NB4 (cell line): ENCODE data around the gene TMEM61.
A peak's percentile ranks its signal among the peaks of the same experiment; 100 is the strongest.

ENCODE experiments used
- DNase-seq: peaks from one replicate; pipeline ENCODE4 v3.0.0; 2010; ENCODE audit warnings: low read depth
- H3K4me3 ChIP-seq: one replicate; pipeline ENCODE4 v1.5.1; 2011; ENCODE audit warnings: mild to moderate bottlenecking, low read depth, low read length, moderate library complexity
- MYC ChIP-seq: IDR thresholded peaks from 2 replicates; pipeline ENCODE4 v1.6.1; 2011; ENCODE audit warnings: low read depth, low read length
- POLR2A ChIP-seq: IDR thresholded peaks from 2 replicates; pipeline ENCODE4 v1.6.1; 2011; ENCODE audit warnings: mild to moderate bottlenecking; ENCODE audit not compliant: insufficient read length; ENCODE audit errors: extremely low read depth
- TF ChIP-seq, protein P1 (sequence below): IDR thresholded peaks from 2 replicates; pipeline ENCODE4 v1.6.1; 2011; ENCODE audit warnings: low read depth, low read length
- TF ChIP-seq, protein P2 (sequence below): IDR thresholded peaks from one replicate; pipeline ENCODE4 v1.5.1; 2012; ENCODE audit warnings: low read depth, low read length

The TMEM61 gene

DNA sequence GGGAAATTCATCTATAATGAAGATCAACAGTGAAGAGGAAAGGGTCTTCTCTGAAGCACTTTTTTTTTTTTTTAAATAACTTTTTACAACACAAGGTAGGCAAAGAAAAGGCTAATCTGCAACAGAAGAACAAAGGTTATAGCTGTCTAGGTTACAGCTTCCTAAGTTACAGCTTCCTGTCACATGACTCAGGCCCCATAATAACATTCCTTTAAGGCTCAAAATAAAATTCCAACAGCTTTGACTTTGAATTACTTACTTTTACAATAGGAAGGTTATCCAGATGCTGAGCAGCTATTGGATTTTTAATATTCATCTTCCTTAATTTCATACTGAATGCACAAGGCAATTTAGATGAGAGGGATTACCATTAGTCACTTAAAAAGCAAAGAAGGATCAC, 40.4 kb upstream of the TMEM61 start:
- TF ChIP-seq, protein P1, sequence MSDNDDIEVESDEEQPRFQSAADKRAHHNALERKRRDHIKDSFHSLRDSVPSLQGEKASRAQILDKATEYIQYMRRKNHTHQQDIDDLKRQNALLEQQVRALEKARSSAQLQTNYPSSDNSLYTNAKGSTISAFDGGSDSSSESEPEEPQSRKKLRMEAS: no peak
- TF ChIP-seq POLR2A: no peak
- TF ChIP-seq, protein P2, sequence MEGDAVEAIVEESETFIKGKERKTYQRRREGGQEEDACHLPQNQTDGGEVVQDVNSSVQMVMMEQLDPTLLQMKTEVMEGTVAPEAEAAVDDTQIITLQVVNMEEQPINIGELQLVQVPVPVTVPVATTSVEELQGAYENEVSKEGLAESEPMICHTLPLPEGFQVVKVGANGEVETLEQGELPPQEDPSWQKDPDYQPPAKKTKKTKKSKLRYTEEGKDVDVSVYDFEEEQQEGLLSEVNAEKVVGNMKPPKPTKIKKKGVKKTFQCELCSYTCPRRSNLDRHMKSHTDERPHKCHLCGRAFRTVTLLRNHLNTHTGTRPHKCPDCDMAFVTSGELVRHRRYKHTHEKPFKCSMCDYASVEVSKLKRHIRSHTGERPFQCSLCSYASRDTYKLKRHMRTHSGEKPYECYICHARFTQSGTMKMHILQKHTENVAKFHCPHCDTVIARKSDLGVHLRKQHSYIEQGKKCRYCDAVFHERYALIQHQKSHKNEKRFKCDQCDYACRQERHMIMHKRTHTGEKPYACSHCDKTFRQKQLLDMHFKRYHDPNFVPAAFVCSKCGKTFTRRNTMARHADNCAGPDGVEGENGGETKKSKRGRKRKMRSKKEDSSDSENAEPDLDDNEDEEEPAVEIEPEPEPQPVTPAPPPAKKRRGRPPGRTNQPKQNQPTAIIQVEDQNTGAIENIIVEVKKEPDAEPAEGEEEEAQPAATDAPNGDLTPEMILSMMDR: no peak
- TF ChIP-seq MYC: no peak

DNA sequence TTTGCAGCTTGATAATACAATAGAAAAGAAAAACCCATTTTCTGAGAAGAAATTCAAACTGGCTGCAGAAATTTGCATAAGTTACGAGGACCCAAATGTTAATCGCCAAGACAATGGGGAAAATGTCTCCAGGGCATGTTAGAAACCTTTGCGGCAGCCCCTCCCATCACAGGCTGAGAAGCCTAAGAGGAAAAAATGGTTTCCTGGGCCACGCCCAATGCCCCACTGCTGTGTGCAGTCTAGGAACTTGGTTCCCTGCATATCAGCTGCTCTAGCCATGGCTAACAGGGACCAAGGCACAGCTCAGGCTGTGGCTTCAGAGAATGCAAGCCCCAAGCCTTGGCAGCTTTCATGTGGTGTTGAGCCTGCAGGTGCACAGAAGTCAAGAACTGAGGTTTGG, 37.5 kb upstream of the TMEM61 start:
- TF ChIP-seq, protein P2: no peak
- H3K4me3 ChIP-seq: no peak overlapping the region
- DNase-seq: no peak

More for the DNA sequence above, 40.4 kb upstream of the TMEM61 start:
- no peak overlapping the region for H3K4me3 ChIP-seq
- DNase-seq: no peak

DNA sequence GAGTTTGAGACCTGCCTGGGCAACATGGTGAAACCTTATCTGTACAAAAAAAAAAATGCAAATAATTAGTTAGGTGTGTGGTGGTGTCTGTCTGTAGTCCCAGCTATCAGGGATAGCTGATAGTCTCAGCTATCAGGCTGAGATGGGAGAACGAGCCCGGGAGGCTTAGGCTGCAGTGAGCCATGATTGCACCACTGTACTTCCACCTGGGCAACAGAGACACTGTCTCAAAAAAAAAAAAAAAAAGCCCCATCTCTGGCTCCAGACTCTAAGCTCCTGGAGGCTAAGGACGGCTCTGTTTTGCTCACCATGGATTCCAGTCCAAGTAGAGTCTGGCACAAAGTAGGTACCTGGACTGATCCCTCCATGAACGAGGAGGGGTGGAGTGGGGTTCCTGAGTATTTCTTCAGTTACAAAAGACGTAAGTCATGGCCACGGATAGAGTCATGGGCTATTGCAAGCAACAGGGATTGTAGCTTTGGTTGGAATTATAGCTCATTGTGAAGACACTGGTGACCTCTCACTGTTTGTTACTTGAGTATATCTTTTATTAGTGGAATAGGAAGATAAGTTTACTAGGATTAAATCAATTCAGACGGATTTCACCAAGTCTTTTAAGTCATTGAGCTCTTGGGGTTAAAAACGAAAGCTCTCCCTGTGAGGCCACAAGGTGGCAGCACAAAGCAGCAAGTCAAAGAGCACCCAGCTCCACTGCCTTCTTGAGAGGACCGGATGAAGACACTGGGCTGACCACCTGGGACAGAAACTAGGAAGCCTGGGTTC, 35.6 kb upstream of the TMEM61 start:
- H3K4me3 ChIP-seq: no peak overlapping the region
- peak; percentile 79 for DNase-seq
- TF ChIP-seq POLR2A (no peak), MYC (no peak)
- TF ChIP-seq, protein P1: no peak
- TF ChIP-seq, protein P2: peak; percentile 83

DNA sequence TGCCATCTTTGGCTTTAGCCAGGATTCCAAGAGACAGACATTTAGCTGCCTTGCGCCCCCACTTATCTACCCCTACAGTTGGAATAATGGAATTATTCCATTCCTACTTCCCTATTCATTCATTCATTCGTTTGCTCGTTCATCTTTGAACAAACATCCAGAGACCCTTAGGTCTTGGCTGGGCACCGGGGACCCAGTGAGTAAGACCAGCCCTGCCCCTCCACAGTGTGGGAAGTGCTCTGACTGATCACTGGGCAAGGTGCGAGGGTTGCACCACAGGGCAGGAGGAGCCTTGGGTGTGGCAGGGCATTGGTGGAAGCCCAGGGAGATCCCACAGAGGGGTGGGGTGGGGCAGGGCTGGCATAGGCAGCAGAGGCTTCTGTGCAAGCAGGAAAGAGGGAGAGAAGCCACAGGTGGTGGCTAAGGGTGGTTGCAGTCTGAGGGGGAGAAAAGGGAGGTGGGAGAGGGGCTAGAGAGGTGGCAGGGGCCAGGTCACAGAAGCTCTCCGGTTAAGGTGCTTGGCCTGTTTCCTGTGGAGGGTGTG, 35.0 kb upstream of the TMEM61 start:
- no peak for DNase-seq
- TF ChIP-seq, protein P2: no peak
- TF ChIP-seq MYC (no peak), POLR2A (no peak)
- TF ChIP-seq, protein P1: no peak
- H3K4me3 ChIP-seq: no peak overlapping the region

DNA sequence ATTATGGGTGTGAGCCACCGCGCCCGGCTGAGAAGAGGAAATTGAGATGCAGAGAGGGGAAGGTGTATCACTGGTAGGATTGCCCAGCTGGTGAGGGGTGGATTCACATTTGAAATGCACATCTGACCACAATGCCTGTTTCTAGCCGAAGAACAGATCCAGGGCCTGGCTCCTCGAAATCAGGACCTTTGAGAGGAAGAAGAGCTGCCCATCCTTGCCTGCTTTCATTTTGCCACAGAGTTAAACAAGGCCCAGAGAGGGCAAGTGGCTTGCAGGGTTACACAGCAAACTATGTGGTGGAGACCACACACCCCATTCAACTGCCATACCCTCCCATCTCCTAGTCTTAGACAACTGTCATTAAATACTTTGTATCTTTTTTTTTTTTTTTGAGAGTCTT, 32.9 kb upstream of the TMEM61 start:
- no peak for DNase-seq
- TF ChIP-seq MYC (no peak), POLR2A (no peak)
- TF ChIP-seq, protein P2: no peak
- TF ChIP-seq, protein P1: no peak

DNA sequence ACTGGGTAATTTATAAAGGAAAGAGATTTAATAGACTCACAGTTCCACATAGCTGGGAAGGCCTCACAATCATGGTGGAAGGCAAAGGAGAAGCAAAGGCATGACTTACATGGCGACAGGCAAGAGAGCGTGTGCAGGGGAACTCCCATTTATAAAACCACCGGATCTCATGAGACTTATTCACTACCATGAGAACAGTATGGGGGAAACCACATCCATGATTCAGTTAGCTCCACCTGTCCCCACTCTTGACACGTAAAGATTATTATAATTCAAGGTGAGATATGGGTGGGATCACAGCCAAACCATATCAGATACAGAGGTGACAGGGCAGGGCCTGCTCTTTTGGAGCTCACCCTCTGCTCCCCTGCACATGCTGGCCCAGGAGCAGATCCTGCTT, 31.4 kb upstream of the TMEM61 start:
- DNase-seq: no peak
- H3K4me3 ChIP-seq: no peak overlapping the region
- TF ChIP-seq, protein P1: no peak
- TF ChIP-seq, protein P2: no peak
- no peak for TF ChIP-seq MYC
- no peak for TF ChIP-seq POLR2A

More for the DNA sequence above, 32.9 kb upstream of the TMEM61 start:
- H3K4me3 ChIP-seq: no peak overlapping the region
